GM12874 (cell line): ENCODE measurements around the gene ACADM.

Source experiments
- CTCF ChIP-seq: IDR thresholded peaks from 2 replicates; pipeline ENCODE4 v1.5.1; 2011; ENCODE audit warnings: low read depth, mild to moderate bottlenecking, control low read depth, low read length, moderate library complexity; ENCODE audit not compliant: insufficient read depth

ACADM gene

GRCh38 chr1:75794382-75794781 lies 69.9 kb downstream of the ACADM start:
- TF ChIP-seq CTCF = no peak

GRCh38 chr1:75795703-75796193 lies 71.2 kb downstream of the ACADM start:
- TF ChIP-seq CTCF = no peak

GRCh38 chr1:75796376-75797272 lies 72.1 kb downstream of the ACADM start, which contains the start of gene MSH4:
Gene MSH4, plus strand, starts transcription at chr1:75796882. Its CDS starts 104 bp downstream, at chr1:75796986.
- no peak for TF ChIP-seq CTCF

- no peak for TF ChIP-seq CTCF
Observed at GRCh38 chr1:75797273-75797588, 72.7 kb downstream of the ACADM start.

GRCh38 chr1:75797606-75798216 lies 73.2 kb downstream of the ACADM start:
- TF ChIP-seq CTCF = no peak

GRCh38 chr1:75808921-75809320 lies 84.4 kb downstream of the ACADM start:
- no peak for TF ChIP-seq CTCF

- TF ChIP-seq CTCF = no peak
Observed at GRCh38 chr1:75811211-75811981, 86.9 kb downstream of the ACADM start.
